Fibroblast of gingiva (primary cell): ENCODE measurements around the gene CHRNG.
"Not testable (repeated sequence)": the region's sequence is repeated elsewhere in the genome, so short reads cannot be mapped to it uniquely, and the experiment has no call there.

ENCODE experiments used
- DNase-seq: peaks from one replicate; pipeline ENCODE4 v3.0.0-alpha.2; 2011; ENCODE audit warnings: low read depth

Gene CHRNG

DNA sequence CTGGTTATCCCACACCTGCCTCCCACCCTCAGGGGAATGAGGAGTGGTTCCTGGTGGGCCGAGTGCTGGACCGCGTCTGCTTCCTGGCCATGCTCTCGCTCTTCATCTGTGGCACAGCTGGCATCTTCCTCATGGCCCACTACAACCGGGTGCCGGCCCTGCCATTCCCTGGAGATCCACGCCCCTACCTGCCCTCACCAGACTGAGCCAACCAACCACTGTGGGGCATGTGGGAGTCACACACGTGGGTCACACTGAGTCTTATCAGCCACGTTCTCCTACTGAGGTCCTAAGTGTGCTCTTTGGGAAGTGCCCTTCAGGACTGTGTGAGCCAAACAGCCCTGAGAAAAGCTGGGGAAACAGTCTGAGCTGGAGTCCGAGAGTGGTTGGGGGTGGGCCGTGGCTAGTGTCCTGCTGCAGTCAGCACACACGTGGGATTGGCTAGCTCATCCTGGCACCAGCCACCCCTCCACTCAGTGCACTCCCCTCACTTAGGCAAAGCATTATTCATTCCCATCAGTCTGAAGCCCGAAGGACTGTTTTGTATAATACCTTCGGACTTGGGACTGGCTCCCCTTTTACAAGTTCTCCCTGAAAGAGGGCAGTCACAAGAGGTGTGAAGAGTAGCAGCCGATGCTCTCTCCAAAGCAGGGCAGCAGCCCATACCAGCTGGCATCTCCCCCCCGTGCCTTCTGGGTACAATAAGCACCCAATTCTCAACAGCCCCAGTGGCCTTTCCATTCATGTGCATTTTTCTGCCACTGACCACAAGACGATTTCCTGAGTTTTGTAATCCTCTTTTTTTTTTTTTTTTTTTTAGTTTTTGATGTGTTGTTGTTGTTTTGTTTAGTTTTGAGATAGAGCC, 6.3 kb downstream of the CHRNG start:
- no peak for DNase-seq

DNA sequence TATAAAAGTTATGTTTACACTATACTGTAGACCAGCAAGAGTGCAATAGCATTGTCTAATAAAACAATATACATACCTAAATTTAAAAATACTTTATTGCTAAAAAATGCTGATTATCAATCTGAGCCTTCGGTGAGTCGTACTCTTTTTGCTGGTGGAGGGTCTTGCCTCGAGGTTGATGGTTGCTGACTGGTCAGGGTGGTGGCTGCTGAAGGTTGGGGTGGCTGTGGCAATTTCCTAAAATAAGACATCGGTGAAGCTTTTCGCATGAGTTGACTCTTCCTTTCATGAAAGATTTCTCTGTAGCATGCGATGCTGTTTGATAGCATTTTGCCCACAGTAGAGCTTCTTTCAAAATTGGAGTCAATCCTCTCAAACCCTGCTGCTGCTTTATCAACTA, 8.5 kb downstream of the CHRNG start:
- DNase-seq = no peak

DNA sequence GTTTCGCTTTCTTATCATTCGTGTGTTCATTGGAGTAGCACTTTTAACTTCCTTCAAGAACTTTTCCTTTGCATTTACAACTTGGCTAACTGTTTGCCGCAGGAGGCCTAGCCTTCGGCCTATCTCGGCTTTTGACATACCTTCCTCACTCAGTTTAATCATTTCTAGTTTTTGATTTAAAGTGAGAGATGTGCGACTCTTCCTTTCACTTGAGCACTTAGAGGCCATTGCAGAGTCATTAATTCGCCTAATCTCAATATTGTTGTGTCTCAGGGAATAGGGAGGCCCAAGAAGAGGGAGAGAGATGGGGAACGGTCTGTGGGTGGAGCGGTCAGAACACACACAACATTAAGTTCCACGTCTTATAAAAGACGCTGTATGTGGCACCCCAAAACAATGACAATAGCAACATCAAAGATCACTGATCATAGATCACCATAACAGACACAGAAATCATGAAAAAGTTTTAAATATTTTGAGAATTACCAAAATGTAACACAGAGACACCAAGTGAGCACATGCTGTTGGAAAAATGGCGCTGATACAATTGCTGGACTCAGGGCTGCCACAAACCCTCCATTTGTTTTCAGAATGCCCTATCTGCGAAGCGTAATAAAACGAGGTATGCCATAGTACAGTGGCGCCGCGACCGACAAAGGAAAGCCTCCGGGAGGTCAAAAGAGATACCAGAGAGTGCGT, 10.3 kb downstream of the CHRNG start:
- DNase-seq = no peak

DNA sequence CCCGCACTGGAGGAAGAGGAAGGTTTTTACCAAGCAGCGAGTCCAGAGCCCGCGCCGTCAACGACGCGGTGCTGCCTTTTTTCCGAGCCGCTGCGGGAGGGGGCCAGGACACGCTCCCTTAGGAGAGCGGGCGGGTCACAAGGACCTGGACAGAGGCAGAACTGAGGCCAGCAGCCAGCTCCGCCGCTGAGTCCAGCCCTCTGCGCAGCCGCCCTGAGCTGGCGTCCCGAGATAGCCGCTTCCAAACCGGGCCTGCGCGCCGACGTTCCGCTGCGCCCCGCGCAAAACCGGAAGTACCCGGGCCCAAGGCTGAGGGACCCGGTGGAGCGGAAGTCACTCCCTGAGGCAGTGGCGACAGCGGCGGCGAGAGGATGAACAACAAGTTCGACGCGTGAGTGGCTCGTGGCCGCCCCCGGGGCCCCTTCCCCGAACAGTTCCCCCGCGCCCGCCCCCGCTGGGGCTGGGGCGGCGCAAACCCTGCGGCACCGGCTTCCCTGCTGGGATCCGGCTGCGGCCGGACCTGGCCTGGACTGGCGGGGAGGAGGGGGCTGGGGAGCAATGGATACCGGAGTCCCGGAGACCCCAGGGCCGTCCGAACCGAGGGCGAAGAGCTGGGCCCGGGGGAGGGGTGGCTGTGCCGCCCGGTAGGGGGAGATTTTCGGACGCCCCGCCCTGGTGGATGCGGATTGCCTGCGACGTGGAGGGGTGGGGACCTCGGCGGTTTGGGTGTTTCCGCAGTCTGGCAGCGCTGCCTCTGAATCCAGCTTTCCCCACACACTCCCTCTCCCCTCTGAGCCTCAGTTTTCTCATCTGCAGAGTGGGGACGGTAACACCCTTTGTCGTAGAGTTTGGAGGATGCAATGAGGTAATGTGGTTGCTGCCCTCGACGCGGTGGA, 11.1 kb downstream of the CHRNG start, which contains the start of the genes EIF4E2 and TIGD1:
Gene EIF4E2, plus strand, starts transcription at position 336 of the 896 bp plus-strand sequence. Its CDS starts 36 bp downstream, at position 372.
Gene TIGD1, minus strand, starts transcription at position 204 of the 896 bp plus-strand sequence. CDS start 675 bp downstream, outside the sequence.
- peak; percentile 95 for DNase-seq

DNA sequence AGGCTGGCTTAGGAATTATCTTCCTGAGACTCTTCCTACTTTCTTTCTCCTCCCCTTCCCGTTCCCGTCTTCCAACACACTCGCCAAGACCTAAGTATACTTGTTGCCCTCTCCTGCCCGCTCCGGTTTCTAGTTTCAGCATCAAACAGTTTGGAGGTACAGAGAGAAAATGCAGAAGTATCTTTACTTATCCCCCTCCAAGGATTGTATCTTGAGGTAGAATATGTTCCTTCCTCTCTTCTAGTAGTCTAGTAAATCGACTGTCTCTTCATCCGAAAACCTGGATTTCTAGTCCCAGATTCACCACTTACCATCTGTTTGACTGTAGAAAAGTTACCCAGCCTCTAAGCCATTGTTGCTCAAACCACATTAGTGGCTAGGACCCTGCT, 11.8 kb downstream of the CHRNG start:
- no peak for DNase-seq

DNA sequence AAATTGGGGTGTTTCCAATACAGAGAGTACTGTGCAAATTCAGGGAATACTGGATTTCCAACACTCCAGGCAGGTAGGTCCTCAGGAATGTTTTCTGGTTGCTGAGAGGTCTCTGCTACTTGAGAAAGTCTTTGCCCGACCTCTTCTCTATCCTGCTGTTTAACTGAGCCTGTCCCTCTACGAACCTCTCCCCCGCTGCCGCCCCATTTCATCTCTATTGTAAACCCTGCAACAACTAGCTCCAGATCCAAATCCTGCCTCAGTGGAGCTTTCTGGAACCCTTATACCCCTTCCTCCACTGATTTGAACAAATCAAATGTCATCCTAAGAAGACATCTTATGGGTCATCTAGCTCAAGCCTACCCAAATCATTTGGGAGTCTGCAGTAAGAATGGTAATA, 12.3 kb downstream of the CHRNG start:
- no peak for DNase-seq

DNA sequence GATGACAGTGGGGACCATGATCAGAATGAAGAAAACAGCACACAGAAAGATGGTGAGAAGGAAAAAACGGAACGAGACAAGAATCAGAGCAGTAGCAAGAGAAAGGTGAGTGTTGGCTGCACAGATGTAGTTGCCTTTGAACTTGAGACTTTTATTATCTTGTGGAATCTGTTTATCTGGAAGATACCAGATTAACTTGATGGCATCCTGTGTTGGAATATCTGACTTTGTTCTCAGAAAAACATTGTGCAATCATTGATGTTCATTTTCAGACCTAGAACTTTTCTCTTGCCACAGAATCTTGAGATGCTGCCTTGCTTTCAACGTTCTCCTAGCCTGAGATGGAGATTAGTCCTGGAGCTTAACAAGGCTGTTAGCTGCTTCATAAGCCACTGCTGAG, 16.9 kb downstream of the CHRNG start:
- DNase-seq = no peak

DNA sequence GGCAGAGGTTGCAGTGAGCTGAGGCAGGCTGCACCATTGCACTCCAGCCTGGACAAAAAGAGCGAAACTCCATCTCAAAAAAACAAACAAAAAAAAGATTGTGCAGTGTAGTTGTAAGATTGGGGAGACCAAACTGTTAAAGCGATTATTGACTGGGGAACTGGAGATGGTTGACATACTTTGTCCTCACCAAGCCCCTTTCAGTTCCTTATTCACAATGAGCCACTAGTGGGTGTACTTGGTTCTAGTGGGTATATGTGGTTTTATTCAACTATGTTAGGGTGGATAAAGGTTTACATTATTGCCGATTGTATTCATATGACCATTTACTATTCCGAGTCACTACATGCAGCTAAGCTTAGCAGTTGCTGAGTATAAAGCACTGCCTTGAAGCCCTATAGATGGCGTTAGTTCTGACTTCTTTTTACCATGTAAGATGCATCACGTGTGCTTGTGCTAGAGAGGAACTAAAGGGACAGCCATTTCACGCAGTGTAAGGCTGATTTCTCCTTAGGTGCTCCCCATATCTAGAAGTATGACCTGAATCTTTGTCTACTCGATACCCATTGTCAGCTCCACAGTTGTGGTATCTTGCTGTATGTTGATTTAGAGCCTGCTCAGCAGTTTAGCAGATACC, 23.1 kb downstream of the CHRNG start:
- no peak for DNase-seq

DNA sequence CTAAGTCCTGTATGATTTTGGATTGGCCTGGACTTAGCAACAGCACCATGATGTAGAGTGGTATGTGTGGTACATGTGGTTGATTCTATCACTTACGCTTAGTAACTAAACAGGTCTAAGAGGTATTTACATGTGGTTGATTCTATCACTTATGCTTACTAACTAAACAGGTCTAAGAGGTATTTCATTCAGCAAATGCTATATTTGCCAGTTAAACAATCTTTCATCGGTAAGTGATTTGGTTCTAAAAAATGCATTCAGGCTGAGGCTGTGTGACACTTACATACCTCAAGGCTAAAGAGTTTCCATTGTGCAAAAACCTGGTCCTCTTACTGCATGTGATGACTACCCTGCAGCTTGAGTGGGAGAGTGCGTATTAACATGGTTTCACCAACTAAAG, 24.1 kb downstream of the CHRNG start:
- peak; percentile 18 for DNase-seq

DNA sequence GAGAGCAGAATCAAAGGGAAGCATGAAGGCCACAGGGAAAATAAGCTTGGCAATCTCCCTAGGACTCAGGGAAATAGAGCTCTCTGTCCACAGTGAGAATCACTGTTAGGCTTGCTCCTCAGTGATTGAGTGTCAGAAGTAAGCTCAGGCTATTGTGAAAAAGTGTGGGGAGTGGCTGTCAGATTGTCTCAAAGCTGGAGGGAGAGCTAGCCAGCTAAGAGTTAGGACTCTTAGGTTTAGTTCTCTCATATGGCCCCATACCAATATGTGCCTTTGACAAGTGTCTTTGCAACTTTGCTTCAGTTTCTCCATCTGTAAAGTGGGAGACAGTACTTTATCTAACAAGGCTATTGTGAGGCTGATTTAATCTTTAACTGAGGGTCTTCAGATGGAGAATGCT, 28.2 kb downstream of the CHRNG start:
- DNase-seq = no peak

DNA sequence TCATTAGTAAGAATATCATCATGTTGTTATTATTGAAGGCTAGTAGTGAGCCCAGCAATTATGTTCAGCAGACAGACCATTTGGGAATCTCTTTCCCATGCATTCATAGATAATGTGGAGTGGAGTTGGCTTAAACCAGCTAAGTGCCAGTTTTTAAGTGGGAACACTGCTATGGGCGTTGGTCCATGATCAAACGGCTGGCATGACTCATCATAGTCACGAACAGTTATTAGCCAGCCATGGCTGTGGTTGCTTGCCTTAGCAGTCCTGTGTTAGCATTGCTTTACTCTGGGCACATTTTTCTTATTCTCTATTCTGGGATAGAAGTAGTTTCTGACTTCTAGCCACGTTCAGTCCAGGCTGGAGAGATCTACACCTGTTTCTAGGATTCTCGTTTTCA, 28.7 kb downstream of the CHRNG start:
- DNase-seq = peak; percentile 88

DNA sequence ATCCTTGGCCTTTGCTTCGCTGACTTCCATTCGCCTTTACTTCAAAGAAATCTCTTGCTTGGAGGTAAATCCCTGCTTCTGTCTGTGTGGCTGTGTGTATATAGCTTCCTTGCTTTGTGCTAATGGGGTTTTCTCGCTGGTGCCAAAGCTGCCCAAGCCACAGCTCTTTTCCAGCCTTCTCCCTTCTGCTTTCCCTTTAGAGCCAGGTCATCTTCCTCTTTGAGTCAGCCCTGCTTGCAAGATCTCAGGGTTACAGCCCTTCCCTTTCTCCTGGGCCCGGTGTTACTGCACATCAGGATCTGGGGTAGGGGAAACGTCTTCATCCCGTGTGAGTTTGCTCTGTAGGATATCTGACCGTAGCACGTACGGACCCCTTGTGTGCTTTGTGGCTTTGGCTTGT, 30.0 kb downstream of the CHRNG start:
- no peak for DNase-seq

DNA sequence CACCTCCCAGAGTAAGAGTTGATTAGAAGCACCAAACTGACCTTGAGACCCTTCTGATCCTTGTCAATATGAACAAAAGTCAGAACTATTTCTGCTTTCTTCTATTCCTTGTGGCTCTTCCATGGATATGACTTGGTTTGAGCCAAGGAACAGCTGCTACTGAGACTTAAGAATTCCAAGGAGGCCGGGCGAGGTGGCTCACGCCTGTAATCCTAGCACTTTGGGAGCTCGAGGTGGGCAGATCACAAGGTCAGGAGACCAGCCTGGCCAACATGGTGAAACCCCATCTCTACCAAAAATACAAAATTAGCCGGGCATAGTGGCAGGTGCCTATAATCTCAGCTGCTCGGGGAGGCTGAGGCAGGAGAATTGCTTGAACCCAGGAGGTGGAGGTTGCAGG, 31.0 kb downstream of the CHRNG start:
- DNase-seq = not testable (repeated sequence)

DNA sequence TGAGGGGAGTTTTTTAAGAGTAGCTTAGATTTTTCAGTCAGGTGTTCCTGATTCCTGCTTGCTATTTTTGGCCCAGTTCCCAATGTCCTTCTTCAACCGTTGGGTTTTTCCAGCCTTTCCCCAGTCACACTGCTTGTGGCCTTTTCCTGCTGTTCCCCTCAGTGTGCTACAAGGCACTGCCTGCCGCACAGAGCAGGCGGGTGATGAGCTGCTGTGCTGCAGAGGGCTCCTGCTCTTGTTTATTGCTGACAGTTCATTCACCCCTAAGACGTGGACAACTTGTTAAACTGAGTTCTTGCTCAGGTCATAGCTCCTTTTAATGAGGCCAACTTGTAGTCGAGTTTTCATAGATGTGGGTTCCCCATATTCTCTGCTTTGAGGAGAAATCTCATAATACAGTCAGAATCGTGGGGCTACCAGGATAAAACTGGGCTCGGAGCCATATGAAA, 31.6 kb downstream of the CHRNG start:
- no peak for DNase-seq

DNA sequence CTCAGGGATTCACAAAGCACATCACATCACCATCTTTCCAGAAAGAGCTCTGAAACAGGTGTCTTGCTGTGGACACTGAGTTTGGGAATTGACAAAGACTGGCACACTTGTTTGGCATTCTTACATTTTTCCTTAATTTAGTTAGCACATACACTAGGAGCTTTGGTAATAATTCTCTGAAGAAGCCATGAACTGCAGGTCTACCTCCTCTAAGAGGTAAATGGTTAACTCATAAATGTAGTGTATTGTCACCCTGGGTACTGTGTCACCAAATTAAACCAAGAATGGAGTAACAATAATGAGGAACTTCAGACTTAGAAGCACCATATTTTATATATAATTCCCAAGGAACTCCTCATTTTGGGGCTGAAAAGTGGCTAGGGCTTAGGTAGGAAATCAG, 33.5 kb downstream of the CHRNG start:
- DNase-seq = no peak

DNA sequence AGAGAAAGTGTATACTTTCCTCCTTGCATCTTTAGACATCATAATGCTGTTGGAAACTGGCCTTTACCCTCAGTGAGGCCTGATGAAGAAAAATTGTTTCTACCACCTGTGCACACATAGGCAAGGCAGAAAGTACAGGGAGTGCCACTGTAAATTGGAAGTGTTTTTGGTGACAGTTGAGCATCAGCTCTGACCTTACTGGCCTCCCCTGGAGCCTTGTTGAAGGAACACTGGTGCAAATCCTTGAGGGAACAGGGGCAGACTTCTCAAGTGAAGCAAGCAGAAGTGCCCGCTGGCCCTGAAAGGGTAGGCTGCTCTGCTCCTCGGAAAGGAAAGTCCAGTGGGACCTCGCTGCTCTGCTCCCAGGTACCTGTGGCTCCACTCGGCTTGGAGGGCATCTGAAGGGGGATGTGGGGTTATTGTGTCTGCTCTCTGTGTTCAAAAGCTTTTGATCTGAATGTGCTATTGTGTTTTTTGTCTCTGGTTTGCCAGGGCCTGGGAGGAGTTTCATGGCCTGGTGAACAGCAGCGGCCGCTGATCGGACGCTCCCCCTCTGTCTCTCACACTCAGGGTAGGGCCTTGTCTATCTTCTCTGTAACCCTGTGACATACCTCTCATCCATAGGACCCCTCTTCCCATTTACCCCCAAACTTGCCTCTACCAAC, 34.4 kb downstream of the CHRNG start:
- no peak for DNase-seq

DNA sequence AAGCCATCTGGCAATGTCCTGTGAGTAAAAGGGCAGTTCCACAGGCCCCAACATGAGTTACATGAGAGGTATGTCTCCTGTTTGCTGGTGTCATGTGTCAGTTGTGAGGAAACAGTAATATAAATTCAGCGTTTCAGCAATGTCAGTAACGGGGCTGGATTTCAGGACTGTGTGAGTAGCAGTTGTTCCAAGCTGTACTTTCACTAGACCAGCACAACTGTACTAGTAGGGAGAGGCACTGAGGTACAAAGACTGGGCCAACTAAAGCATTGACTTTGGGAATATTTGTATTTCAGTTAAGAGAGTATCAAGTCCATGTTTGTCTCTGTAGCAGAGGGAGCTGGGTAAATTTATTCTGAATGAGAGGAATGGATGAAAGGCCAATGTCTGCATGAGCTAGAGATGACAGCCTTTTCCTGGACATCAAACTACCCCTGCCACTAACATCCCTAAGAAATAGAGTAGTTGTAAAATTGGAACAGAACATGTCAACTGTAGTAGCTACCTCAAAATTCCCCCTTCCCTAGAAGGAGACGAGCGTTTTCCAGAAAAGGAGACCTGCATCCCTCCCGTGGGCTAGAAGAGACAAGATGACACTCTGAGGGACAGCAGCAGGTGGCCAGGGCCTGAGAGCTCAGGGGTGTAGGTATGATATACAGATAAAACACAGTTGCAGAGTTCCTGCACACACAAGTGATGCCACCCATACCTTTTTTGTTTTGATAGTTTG, 35.3 kb downstream of the CHRNG start:
- peak; percentile 83 for DNase-seq

DNA sequence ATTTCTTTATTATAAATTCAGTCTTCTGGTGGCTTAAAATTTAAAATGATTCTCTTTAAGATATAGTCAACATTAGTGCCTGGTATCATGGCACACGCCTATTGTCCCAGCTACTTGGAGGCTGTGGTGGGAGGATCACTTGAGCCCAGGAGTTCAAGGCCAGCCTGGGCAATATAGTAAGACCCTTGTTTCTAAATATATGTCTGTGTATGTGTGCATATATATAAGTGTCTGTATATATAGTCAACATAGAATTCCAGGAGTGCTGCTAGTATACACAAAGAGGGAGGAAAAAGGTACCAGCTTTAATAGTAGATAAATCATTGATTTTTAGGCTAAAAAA, 35.9 kb downstream of the CHRNG start:
- no peak for DNase-seq

DNA sequence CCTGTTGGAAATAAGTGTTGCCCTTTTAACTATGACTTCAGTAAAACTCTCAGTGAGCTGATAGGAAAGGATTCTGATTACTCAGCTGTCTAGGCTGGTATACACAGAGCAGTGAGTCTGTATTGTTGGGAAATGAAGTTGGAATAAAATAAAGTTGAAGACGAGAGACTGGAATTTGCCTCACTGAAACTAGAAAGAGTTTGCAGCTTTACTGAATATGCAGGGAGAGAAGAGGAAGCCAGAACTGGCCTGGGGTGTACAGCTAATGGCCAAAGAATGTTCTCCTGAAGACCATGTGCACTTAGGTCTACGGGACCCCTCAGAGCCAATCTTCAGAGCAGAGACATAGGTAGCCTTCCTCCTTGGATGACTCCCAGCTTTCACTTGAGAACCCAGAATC, 37.5 kb downstream of the CHRNG start:
- peak; percentile 17 for DNase-seq

DNA sequence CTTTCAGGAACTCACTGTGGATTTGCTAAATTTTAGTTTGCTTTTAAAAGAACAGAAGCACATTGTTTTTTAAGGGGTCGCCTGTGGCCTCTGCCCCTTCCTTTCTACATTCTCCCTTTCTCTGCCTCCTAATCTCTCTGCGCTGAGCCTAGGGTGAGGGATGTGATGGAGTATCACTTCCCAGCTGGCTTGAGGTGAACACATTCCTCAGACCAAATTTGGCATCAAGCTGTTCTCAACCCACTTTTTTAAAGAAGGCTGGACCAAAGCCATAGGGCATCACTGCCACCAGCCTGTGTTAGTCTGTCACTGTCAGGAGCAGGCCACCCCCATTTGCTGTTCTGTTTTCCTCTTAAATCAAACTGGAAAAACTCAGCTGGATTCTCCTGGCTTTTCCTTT, 38.3 kb downstream of the CHRNG start:
- DNase-seq = no peak

DNA sequence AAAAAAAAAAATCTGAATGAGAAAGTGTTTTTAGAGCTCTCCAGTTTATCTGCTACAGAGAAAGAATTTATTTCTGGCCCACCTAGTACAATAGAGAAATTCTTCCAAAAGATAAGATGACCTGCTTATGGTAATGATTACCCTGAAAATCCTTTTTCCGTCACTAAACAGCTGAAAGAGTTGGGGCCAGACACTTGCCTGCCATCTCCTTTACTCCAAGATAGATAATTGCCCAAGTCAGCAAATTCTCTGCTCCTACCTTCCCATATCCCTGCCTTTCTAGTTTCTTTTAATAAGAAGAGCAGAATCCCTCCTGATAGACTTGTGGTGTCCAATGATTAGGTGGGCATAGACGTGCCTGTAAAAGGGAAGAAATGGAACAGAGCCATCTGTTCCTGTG, 39.1 kb downstream of the CHRNG start:
- no peak for DNase-seq
